Astrocyte of the cerebellum (primary cell): ENCODE data around the gene MYL6B.
"Not testable (repeated sequence)": the region's sequence is repeated elsewhere in the genome, so short reads cannot be mapped to it uniquely, and the experiment has no call there.

Source experiments
- DNase-seq: peaks from one replicate; pipeline ENCODE4 v3.0.0-alpha.2; 2011; ENCODE audit warnings: low read depth
- H3K4me3 ChIP-seq: 2 replicates; pipeline ENCODE4 v1.5.1; 2011; ENCODE audit warnings: mild to moderate bottlenecking, low read depth, low read length, moderate library complexity
- CTCF ChIP-seq: IDR thresholded peaks from 2 replicates; pipeline ENCODE4 v1.5.1; 2012; ENCODE audit warnings: low read length, low read depth, moderate library complexity, mild to moderate bottlenecking; ENCODE audit errors: missing control alignments
- in situ Hi-C: cut with HindIII; loops from 2 replicates; pipeline ENCODE4 v1.10.0; 2017; ENCODE audit warnings: low sequenced_read_pairs

Gene MYL6B

GRCh38 chr12:56189099-56189917, 36.9 kb downstream of the MYL6B start, which contains the start of gene SMARCC2:
Gene SMARCC2 (minus strand): TSS chr12:56189483. CDS start chr12:56189461, 22 bp downstream.
- in situ Hi-C loops, result no loop called here
- peak; percentile 48 for DNase-seq
- TF ChIP-seq CTCF, result peak; percentile 44
- H3K4me3 ChIP-seq, result peak within 1 kb of the TSS; percentile 81

- TF ChIP-seq CTCF, result no peak
- peak; percentile 59 for DNase-seq
- in situ Hi-C loops, result loop anchor here (5.0 kb wide), 1 partner anchor 73 kb away; the partner anchor contains the start of genes RPL41 and ZC3H10
- H3K4me3 ChIP-seq, result peak overlapping the region; percentile 81
These were observed 37.7 kb downstream of the MYL6B start for GRCh38 chr12:56189918-56190694.

- in situ Hi-C loops, result loop anchor here (5.0 kb wide), 1 partner anchor 73 kb away; the partner anchor contains the start of genes RPL41 and ZC3H10
- TF ChIP-seq CTCF, result no peak
- no peak for DNase-seq
- H3K4me3 ChIP-seq, result peak overlapping the region; percentile 81
These were observed 38.3 kb downstream of the MYL6B start for GRCh38 chr12:56190695-56191155.

GRCh38 chr12:56192582-56192981, 40.2 kb downstream of the MYL6B start:
- no peak for TF ChIP-seq CTCF
- DNase-seq, result no peak
- H3K4me3 ChIP-seq, result no peak overlapping the region
- in situ Hi-C loops, result loop anchor here (5.0 kb wide), 1 partner anchor 75 kb away; the partner anchor contains the start of genes RPL41 and ZC3H10

GRCh38 chr12:56193025-56193578, 40.7 kb downstream of the MYL6B start:
- in situ Hi-C loops, result loop anchor here (5.0 kb wide), 1 partner anchor 76 kb away; the partner anchor contains the start of genes RPL41 and ZC3H10
- DNase-seq, result peak; percentile 84
- no peak overlapping the region for H3K4me3 ChIP-seq
- TF ChIP-seq CTCF, result peak; percentile 78

- H3K4me3 ChIP-seq, DNase-seq, in situ Hi-C loops: not testable (repeated sequence)
These were observed 44.6 kb downstream of the MYL6B start for GRCh38 chr12:56196818-56197550.
